IMR-90 (cell line): Measurements from ENCODE around the gene CTDSP2. TPM values are rescaled to one million over a fixed set of nuclear protein-coding genes. Genes with fewer than 3 reads are reported as not detected.
A peak's percentile ranks its signal among the peaks of the same experiment; 100 is the strongest.

Source experiments
- ATAC-seq: fragments of 200-7000 bp; cut with Tn5 transposase; 2 replicates; pipeline ENCODE4 v1.9.1; 2020; ENCODE audit warnings: low read depth, mild to moderate bottlenecking, moderate library complexity
- BruUV-seq: library from RNA; stranded (reverse); fragments of 400-500 nt; replicated peaks from 2 replicates; lab custom pipeline; 2021; lab: Mats Ljungman, UMichigan
- CTCF ChIA-PET: fragments of 300-600 bp; formaldehyde crosslinking; extraction: SDS; loops from one replicate; lab custom pipeline; 2021; ENCODE audit warnings: antibody characterized with exemption; lab: Yijun Ruan, JAX
- POLR2A ChIA-PET: fragments of 300-600 bp; sonication (Branson Sonifier 250); formaldehyde crosslinking; loops from one replicate; lab custom pipeline; 2022; ENCODE audit warnings: antibody characterized with exemption; ENCODE audit not compliant: unreplicated experiment; lab: Charles Lee
- DNase-seq: peaks from one replicate; pipeline ENCODE4 v3.0.0; 2013
- H2AFZ ChIP-seq: replicated peaks from 2 replicates; pipeline ENCODE3; 2013; ENCODE audit warnings: low read length, mild to moderate bottlenecking; ENCODE audit not compliant: poor library complexity
- H2AK5ac ChIP-seq: 2 replicates; pipeline ENCODE4 v1.6.1; 2013; ENCODE audit warnings: low read depth, low read length, inconsistent platforms
- H2AK9ac ChIP-seq: replicated peaks from 2 replicates; pipeline ENCODE3; 2013; ENCODE audit warnings: mild to moderate bottlenecking, low read depth, low read length, moderate library complexity; ENCODE audit not compliant: poor library complexity
- H2BK120ac ChIP-seq: 2 replicates; pipeline ENCODE4 v1.6.1; 2013; ENCODE audit warnings: low read depth, low read length, inconsistent platforms
- H2BK15ac ChIP-seq: 3 replicates; pipeline ENCODE4 v1.6.1; 2013; ENCODE audit warnings: low read depth, low read length, inconsistent platforms
- H2BK20ac ChIP-seq: 2 replicates; pipeline ENCODE4 v1.6.1; 2013; ENCODE audit warnings: low read depth, mild to moderate bottlenecking, inconsistent platforms, low read length, moderate library complexity
- H2BK5ac ChIP-seq: 2 replicates; pipeline ENCODE4 v1.6.1; 2013; ENCODE audit warnings: mild to moderate bottlenecking, low read depth, low read length, inconsistent platforms; ENCODE audit not compliant: poor library complexity, severe bottlenecking
- H3K14ac ChIP-seq: replicated peaks from 2 replicates; pipeline ENCODE4 v1.6.1; 2013; ENCODE audit warnings: low read depth, low read length, inconsistent platforms
- H3K18ac ChIP-seq: 2 replicates; pipeline ENCODE4 v1.6.1; 2013; ENCODE audit warnings: low read depth, low read length, control low read depth
- H3K23ac ChIP-seq: 2 replicates; pipeline ENCODE4 v1.6.1; 2013; ENCODE audit warnings: low read depth, low read length, inconsistent platforms
- H3K27ac ChIP-seq: 2 replicates; pipeline ENCODE4 v1.5.1; 2013; ENCODE audit warnings: mild to moderate bottlenecking, control low read depth, low read length; ENCODE audit not compliant: insufficient read depth
- H3K27me3 ChIP-seq: 2 replicates; pipeline ENCODE4 v1.6.1; 2013; ENCODE audit warnings: low read length; ENCODE audit not compliant: control insufficient read depth, insufficient read depth
- H3K36me3 ChIP-seq: 2 replicates; pipeline ENCODE4 v1.6.1; 2013; ENCODE audit warnings: low read length, mixed read lengths; ENCODE audit not compliant: control insufficient read depth, insufficient read depth
- H3K4ac ChIP-seq: 2 replicates; pipeline ENCODE4 v1.6.1; 2013; ENCODE audit warnings: low read depth, low read length, inconsistent platforms
- H3K4me1 ChIP-seq: 2 replicates; pipeline ENCODE4 v1.6.1; 2013; ENCODE audit warnings: low read length, mixed read lengths; ENCODE audit not compliant: control insufficient read depth, insufficient read depth
- H3K4me2 ChIP-seq: 2 replicates; pipeline ENCODE4 v1.6.1; 2013; ENCODE audit warnings: low read depth, mild to moderate bottlenecking, control low read depth, low read length, moderate library complexity
- H3K4me3 ChIP-seq: 2 replicates; pipeline ENCODE4 v1.5.1; 2013; ENCODE audit warnings: low read depth, mild to moderate bottlenecking, control low read depth, low read length, moderate library complexity; ENCODE audit not compliant: insufficient read depth
- H3K56ac ChIP-seq: 2 replicates; pipeline ENCODE4 v1.6.1; 2013; ENCODE audit warnings: low read length, inconsistent platforms; ENCODE audit not compliant: insufficient read depth; ENCODE audit errors: extremely low read depth
- H3K79me1 ChIP-seq, 2 experiments: 2 replicates each; pipeline ENCODE4 v1.6.1; 2013; ENCODE audit warnings: low read length in 2 of 2, inconsistent platforms in 1 of 2, low read depth in 1 of 2
- H3K9ac ChIP-seq: 2 replicates; pipeline ENCODE4 v1.6.1; 2013; ENCODE audit warnings: low read depth, low read length, control low read depth
- H3K9me1 ChIP-seq: 2 replicates; pipeline ENCODE4 v1.6.1; 2013; ENCODE audit warnings: low read length, inconsistent platforms; ENCODE audit not compliant: insufficient read depth
- H3K9me3 ChIP-seq: 2 replicates; pipeline ENCODE4 v1.6.1; 2013; ENCODE audit warnings: low read length; ENCODE audit not compliant: control insufficient read depth, insufficient read depth
- H4K20me1 ChIP-seq: 2 replicates; pipeline ENCODE4 v1.6.1; 2013; ENCODE audit warnings: low read length, inconsistent platforms; ENCODE audit not compliant: insufficient read depth
- H4K5ac ChIP-seq: 2 replicates; pipeline ENCODE4 v1.6.1; 2013; ENCODE audit warnings: mild to moderate bottlenecking, low read depth, low read length, control low read depth
- H4K8ac ChIP-seq, 2 experiments: 2 replicates each; pipeline ENCODE4 v1.6.1; 2013; ENCODE audit warnings: low read depth in 2 of 2, low read length in 2 of 2, control low read depth in 1 of 2, inconsistent platforms in 1 of 2
- H4K91ac ChIP-seq: 2 replicates; pipeline ENCODE4 v1.6.1; 2013; ENCODE audit warnings: low read depth, low read length, inconsistent platforms; ENCODE audit not compliant: insufficient read depth
- BHLHE40 ChIP-seq: fragments of 150-350 bp; IDR thresholded peaks from 2 replicates; pipeline ENCODE4 v1.6.1; 2016; ENCODE audit warnings: mild to moderate bottlenecking, low read depth, low read length
- CHD1 ChIP-seq: IDR thresholded peaks from 2 replicates; pipeline ENCODE4 v1.6.1; 2012; ENCODE audit warnings: low read depth, low read length, improper control_type of control experiment
- ELK1 ChIP-seq: fragments of 150-350 bp; IDR thresholded peaks from 2 replicates; pipeline ENCODE4 v1.6.1; 2016; ENCODE audit warnings: low read depth, mild to moderate bottlenecking, low read length, moderate library complexity, borderline replicate concordance
- FOS ChIP-seq: fragments of 150-350 bp; IDR thresholded peaks from 2 replicates; pipeline ENCODE4 v1.6.1; 2016; ENCODE audit warnings: low read depth, low read length
- MAZ ChIP-seq: IDR thresholded peaks from 2 replicates; pipeline ENCODE4 v1.6.1; 2012; ENCODE audit warnings: low read depth, mild to moderate bottlenecking, low read length, improper control_type of control experiment, moderate library complexity, borderline replicate concordance
- MXI1 ChIP-seq: IDR thresholded peaks from 2 replicates; pipeline ENCODE4 v1.6.1; 2012; ENCODE audit warnings: low read depth, mild to moderate bottlenecking, low read length, moderate library complexity, borderline replicate concordance
- NFE2L2 ChIP-seq: fragments of 150-350 bp; IDR thresholded peaks from 2 replicates; pipeline ENCODE4 v1.6.1; 2016; ENCODE audit warnings: low read depth, mild to moderate bottlenecking, low read length
- POLR2A ChIP-seq: IDR thresholded peaks from 2 replicates; pipeline ENCODE4 v1.6.1; 2012; ENCODE audit warnings: mild to moderate bottlenecking, low read depth, low read length
- RAD21 ChIP-seq: IDR thresholded peaks from 2 replicates; pipeline ENCODE4 v1.6.1; 2012; ENCODE audit warnings: low read length, improper control_type of control experiment
- RCOR1 ChIP-seq: IDR thresholded peaks from 2 replicates; pipeline ENCODE4 v1.6.1; 2012; ENCODE audit warnings: mild to moderate bottlenecking, low read length, improper control_type of control experiment; ENCODE audit not compliant: insufficient replicate concordance
- RFX5 ChIP-seq: IDR thresholded peaks from 2 replicates; pipeline ENCODE4 v1.8.0; 2012; ENCODE audit warnings: low read depth, mild to moderate bottlenecking, low read length, moderate library complexity
- SMC3 ChIP-seq: fragments of 150-350 bp; IDR thresholded peaks from 2 replicates; pipeline ENCODE4 v1.6.1; 2016; ENCODE audit warnings: low read depth, mild to moderate bottlenecking, antibody characterized with exemption, low read length, moderate library complexity
- USF2 ChIP-seq: fragments of 150-350 bp; IDR thresholded peaks from 2 replicates; pipeline ENCODE4 v1.6.1; 2017; ENCODE audit warnings: mild to moderate bottlenecking, antibody characterized with exemption, low read length, low read depth
- WGBS, 2 experiments: methylation state at CpG; one replicate each; pipeline versions ENCODE4 v1.1.5 to v1.1.7; 2013; ENCODE audit warnings: missing lambda C conversion rate in 2 of 2; ENCODE audit not compliant: insufficient read length in 1 of 2; ENCODE audit errors: extremely low coverage in 2 of 2; 5-methylcytosine and 5-hydroxymethylcytosine counted together
- dilution Hi-C: fragments of 300-500 bp; cut with HindIII; formaldehyde crosslinking; loops from one replicate; pipeline ENCODE4 v1.14.3; 2018; ENCODE audit warnings: low sequenced_read_pairs; ENCODE audit not compliant: unreplicated experiment
- in situ Hi-C: fragments of 300-500 bp; cut with MboI; formaldehyde crosslinking; loops from 3 replicates; pipeline ENCODE4 v1.14.3; 2019; ENCODE audit warnings: low sequenced_read_pairs, inconsistent platforms, mixed read lengths
- intact Hi-C: fragments of 100-400 bp; cut with micrococcal nuclease; formaldehyde crosslinking; loops from 2 replicates; pipeline ENCODE4 v1.10.0; 2022
- polyA plus RNA-seq, 3 experiments: library from polyadenylated mRNA; depleted of rRNA; stranded (reverse); fragments of >200 nt; gene quantifications; 2 replicates each; pipeline ENCODE4 v1.2.3, GENCODE V29; 2012; ENCODE audit warnings: low replicate concordance in 1 of 3
- total RNA-seq: library from RNA; depleted of rRNA; stranded (reverse); fragments of >200 nt; gene quantifications from 2 replicates; pipeline ENCODE4 v1.2.3, GENCODE V29; 2012

CTDSP2 gene
- total and polyA plus RNA-seq, 2 of the 4 experiments (the other 2 are of a cell fraction): 114 to 156 TPM

GRCh38 chr12:57893431-57894353, 47.2 kb upstream of the CTDSP2 start:
- Histone ChIP-seq H3K4ac (peak overlapping the region; percentile 97), H3K36me3 (no peaks in the 10 kb centered on the region), H3K56ac (peak overlapping the region; percentile 99), H4K91ac (peak overlapping the region; percentile 96), H3K18ac (peak overlapping the region; percentile 97), H3K27me3 (no peaks in the 10 kb centered on the region), H3K14ac (peak overlapping the region; percentile 98), H3K27ac (peak overlapping the region; percentile 96), H4K20me1 (no peaks in the 10 kb centered on the region), H2AK5ac (peak overlapping the region; percentile 98), H3K4me1 (peaks cover 66% of the 10 kb centered on the region), H3K9me1 (peaks cover 44% of the 10 kb centered on the region), H2BK120ac (peak overlapping the region; percentile 98), H2BK5ac (peak overlapping the region; percentile 96), H3K9me3 (no peaks in the 10 kb centered on the region), H3K4me3 (peak overlapping the region; percentile 5; the same call in 1 of the 2 replicates), H4K5ac (peak overlapping the region; percentile 89), H2AK9ac (peak overlapping the region; percentile 80), H2AFZ (peak overlapping the region; percentile 86), H3K9ac (peak overlapping the region; percentile 91), H2BK15ac (peak overlapping the region; percentile 96), H3K79me1 (peaks cover 22 to 77% of the 10 kb centered on the region in 2 experiments), H3K4me2 (peak overlapping the region; percentile 75), H4K8ac (peak overlapping the region; percentile 79 to 95), H2BK20ac (peak overlapping the region; percentile 95), H3K23ac (peak overlapping the region; percentile 99)
- BruUV-seq: no TSS peak
- in situ Hi-C loops (loop anchor here (10.0 kb wide), 1 partner anchor 49 kb away; the partner anchor contains the start of gene CTDSP2), dilution Hi-C loops (no loop called here), intact Hi-C loops (no loop called here)
- ATAC-seq (peak; percentile 67), DNase-seq (peak; percentile 91)
- POLR2A ChIA-PET: interaction anchor here (0.6 to 1.3 kb wide), 4 partner anchors 11 to 51 kb away, joined by 3 to 7 read pairs (median 4); no protein-coding TSS in a partner anchor
- WGBS, 2 experiments: 40% methylated on average over 4 of the region's 13 CpGs; no CpG with 5 or more reads in 1 of the 2 experiments
- CTCF ChIA-PET: interaction anchor here (1.0 to 1.2 kb wide), 2 partner anchors 10 to 28 kb away, joined by 3 to 4 read pairs; no protein-coding TSS in a partner anchor
- TF ChIP-seq USF2: no peak
- no peak for TF ChIP-seq RFX5
- TF ChIP-seq BHLHE40: 0 out of 2 replicates have a peak, but pooled peaks have one; percentile 30
- peak; percentile 28; the same call in 1 of the 2 replicates for TF ChIP-seq SMC3
- peak; percentile 72 for TF ChIP-seq MAZ
- TF ChIP-seq POLR2A: 0 out of 2 replicates have a peak, but pooled peaks have one; percentile 42
- TF ChIP-seq NFE2L2: no peak; the same call in 1 of the 2 replicates
- TF ChIP-seq RAD21: peak; percentile 32; the same call in 1 of the 2 replicates
- TF ChIP-seq RCOR1: peak; percentile 37
- TF ChIP-seq FOS: no peak
- TF ChIP-seq CHD1: no peak
- no peak for TF ChIP-seq MXI1
- no peak for TF ChIP-seq ELK1
